Stimulated activated naive CD4-positive, alpha-beta T cell (primary cell): ENCODE measurements around the gene KCNG4.

Source experiments
- DNase-seq, 6 experiments: peaks; one replicate each; lab custom pipeline; 2025; lab: John Stamatoyannopoulos, UW

KCNG4 gene

DNA sequence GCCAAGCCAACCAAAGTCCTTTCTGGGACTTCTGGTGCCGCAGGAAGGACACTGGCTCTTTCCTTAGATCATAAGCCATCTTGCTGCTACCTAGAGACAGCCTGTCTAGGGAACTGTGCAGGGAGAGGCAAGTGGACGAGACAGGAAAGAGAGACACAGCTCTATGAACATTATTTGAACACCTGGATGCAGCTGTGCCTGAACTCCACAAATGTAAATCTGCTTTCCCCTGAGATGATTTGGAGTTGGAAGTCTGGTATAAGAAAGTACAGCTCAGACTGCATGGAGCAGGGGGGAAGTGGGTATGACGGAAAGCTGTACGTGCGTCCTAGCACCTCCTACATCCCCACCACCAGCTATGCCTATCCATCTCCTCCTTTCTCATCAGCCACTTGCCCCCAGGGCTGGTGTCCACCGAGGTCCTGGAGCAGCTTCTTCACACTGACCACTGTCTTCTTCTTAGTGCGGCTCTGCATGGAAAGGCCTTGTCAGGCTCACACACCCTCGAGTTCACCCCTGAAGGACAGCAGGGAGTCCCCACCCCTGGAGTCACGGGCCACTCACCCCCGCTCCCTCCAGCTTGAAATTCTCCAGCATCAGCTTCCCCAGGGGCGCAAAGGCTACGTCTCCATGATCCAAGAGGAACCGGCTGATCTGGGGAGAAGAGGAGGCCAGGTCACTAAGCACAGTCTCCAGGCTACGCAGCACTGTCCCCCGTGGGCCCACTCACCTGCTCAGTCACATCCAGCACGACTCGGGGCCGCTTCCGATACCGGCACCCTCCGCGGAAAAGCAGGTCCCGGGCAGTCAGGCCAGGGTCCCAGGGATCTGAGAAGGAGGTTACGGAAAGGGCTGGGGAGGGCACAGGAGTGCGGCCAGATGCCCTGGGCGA lies 56.9 kb downstream of the KCNG4 start:
- no peak for DNase-seq

- DNase-seq: no peak
These were observed 57.7 kb downstream of the KCNG4 start for GRCh38 chr16:84182104-84182503.

GRCh38 chr16:84181144-84181915 lies 58.5 kb downstream of the KCNG4 start:
- no peak for DNase-seq

DNA sequence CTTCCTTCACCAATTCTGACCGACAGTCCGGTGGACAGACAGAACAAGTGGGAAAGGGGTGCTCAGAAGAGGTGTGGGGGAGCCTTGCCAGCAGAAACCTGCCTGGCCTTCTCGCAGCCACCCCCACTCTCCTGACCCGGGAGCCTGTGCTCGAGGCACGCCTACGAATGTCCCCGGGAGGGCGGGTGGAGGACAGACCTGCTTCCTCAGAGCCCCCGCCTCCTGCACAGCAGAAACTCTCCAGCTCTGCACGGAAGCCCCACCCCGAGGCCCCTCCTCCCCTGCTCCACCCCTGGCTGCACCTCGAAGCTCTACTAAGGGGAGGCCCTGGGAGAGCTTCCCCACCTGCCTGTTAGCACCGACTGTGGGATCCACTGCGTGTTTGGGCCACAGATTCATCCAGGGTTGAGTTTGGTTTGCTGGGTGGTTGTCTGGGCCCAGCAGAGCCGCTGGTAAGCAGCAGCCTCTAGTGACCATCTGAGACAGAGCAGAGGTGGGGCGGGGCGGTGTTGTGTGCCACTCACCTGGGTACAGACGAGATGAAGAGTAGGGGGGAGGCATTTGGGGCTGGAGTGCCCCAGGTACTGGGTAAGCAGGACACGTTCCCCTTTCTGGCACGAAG lies 59.2 kb downstream of the KCNG4 start:
- DNase-seq: no peak

DNA sequence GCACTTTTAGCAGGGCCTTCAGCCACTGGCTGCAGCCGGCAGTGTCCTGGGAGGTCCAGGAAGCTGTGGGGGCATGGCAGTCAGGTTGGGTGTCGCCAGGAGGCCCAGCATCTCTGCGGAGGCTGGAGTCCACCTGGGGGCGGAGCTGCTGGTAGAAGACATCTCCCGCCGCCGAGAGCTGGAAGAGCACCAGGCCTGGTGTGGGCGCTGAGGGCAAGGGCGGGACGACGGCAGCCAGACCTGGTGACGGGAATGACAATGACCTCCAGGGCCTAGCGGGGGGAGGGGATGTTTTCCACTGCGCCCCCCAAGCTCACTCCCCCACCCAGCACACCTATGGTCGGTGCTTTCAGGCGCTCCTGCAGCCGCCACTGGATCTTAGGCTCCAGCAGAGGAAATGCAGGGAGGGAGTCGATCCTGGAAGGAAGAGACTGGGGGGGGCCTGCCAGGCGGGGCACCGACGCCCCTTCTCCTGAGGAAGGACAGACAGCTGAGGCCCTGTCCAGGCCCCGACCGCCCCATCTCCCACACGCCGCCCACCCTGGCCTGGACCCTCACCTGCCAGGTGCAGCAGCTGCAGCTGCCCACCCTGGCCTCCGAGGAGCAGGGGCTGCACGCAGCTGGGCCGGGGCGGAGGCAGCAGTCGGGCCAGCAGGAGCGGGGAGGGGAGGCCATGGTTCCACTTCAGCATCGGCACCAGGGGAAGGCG lies 60.0 kb downstream of the KCNG4 start:
- no peak for DNase-seq

GRCh38 chr16:84178892-84179611 lies 60.8 kb downstream of the KCNG4 start:
- DNase-seq: no peak

DNA sequence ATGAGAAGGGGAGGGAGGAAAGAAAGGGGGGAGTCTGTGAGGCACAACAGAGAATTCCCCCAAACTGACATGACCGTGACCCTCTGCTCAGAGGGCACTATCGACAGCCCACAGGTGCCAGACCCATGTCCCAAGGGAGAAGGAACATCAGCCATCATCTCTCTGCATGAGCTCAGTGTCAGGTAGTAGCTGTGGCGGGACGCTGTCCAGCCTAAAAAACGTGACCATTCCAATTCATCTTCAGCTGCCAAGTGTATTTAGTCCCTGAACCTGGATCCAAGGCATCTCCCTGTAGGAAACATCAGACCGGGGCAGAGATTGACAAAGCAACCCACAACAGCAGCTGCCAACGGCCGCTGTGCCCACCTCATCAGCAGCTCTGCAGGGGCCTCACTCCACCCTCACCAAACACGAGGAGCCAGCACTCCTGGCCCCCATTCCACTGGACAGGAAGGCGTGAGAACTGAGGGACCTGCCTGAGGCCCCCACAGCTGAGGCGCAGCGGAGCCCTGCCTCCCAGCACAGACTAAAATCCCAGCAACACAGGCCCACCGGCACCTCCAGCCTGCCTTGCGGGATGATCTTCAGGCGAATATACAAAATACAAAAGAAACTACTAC lies 61.6 kb downstream of the KCNG4 start:
- DNase-seq: no peak

DNA sequence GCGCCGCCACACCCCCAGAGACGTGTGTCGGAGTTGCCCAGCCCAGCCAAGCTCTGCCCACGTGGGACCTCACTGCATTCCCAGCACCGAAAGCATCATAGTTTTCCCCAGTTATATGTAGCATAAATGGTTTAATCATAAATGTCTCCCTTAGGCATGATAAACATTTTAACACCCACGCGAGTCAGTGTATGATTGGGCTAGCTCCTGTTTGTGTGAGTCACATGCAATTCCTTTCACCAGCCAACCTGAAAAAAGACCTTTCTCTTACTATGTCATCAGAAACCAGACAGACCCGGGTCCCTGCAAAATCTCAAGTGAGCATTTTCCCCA lies 62.1 kb downstream of the KCNG4 start:
- DNase-seq: no peak

- DNase-seq: no peak
These were observed 63.4 kb downstream of the KCNG4 start for GRCh38 chr16:84176192-84177053.

DNA sequence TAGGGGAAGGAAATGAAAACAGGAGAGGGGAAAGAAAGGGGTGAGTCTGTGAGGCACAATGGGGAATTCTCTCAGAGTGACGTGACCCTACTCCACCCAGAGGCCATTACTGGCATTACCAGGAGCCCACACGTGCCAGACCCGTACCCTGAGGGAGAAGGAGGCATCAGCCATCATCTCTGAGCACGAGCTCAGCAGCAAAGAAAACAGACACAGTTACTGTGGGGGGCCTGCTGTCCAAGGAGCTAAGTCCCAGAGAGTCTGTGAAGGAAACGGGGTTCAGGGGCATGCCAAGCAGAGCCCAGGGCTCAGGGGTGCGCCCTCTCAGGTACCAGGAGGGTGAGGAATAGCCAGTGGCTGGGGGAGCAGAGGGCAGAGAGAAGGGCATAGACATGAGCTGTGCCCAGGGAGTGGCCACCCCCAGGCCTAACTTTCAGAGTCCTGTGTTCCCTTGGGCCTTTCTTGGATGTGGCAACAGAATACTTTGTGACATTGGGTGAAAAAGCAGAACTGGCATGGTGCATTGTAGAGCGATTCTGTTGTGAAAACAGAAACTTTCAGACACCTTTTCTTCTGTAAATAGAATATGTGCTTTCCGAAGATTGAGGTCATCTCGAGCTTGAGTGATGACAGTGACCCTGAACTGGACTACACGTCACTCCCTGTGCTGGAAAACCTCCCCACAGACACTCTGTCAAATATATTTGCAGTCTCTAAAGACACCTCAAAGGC lies 64.3 kb downstream of the KCNG4 start:
- DNase-seq: peak in 5 of 6 experiments; percentile 19 to 38 (median 30)

DNA sequence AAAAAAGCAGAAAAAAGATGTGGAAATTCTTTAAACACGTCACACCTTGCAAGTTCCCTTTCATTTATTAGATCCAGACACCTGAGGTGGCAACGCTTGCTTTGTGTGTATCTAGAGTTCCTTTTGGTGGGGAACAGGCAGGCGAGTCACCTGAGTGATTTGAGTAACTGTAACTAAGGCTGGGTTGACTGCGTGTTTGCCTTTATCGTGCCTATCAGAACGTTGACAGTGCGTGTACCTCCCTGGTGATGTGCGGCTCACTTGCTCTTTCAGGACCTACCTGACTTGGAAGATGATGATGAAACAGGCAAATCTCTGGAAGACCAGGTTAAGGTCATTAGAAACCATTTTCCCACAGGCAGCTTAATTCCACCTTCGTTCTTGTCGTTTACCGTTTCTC lies 65.4 kb downstream of the KCNG4 start:
- no peak for DNase-seq

- DNase-seq: no peak
These were observed 70.0 kb downstream of the KCNG4 start for GRCh38 chr16:84169765-84170310.
